HepG2 (cell line): ENCODE results near the gene NDUFS1. TPM values are rescaled to one million over a fixed set of nuclear protein-coding genes. Genes with fewer than 3 reads are reported as not detected.

ENCODE experiments used
- CEBPZ ChIP-seq: IDR thresholded peaks from 2 replicates; pipeline ENCODE4 v1.6.1; 2012; ENCODE audit warnings: low read length, improper control_type of control experiment
- GMEB1 ChIP-seq: sonication (generic); formaldehyde crosslinking; IDR thresholded peaks from 2 replicates; pipeline ENCODE4 v1.5.1; 2020; ENCODE audit warnings: missing genetic modification reagents, mild to moderate bottlenecking, borderline replicate concordance
- HNF1A ChIP-seq, 2 experiments: sonication (generic) in 1 of 2; formaldehyde crosslinking in 1 of 2; IDR thresholded peaks; 2 replicates each; pipeline versions ENCODE4 v1.4.0 to v1.6.1; 2016 to 2020; ENCODE audit warnings: borderline replicate concordance in 1 of 2, low read depth in 1 of 2, mild to moderate bottlenecking in 1 of 2, missing genetic modification reagents in 1 of 2
- HNRNPLL ChIP-seq: fragments of 200-400 bp; formaldehyde crosslinking; IDR thresholded peaks from 2 replicates; pipeline ENCODE4 v1.6.1; 2017; ENCODE audit warnings: mild to moderate bottlenecking, low read depth, low read length; ENCODE audit not compliant: poor library complexity, severe bottlenecking
- ISX ChIP-seq: sonication (generic); formaldehyde crosslinking; conservative IDR thresholded peaks from 2 replicates; pipeline ENCODE4 v1.5.0; 2020; ENCODE audit warnings: missing genetic modification reagents
- ZBTB25 ChIP-seq: IDR thresholded peaks from 2 replicates; pipeline ENCODE4 v1.6.1; 2018; ENCODE audit warnings: missing genetic modification reagents
- ZKSCAN5 ChIP-seq: sonication (generic); formaldehyde crosslinking; IDR thresholded peaks from 2 replicates; pipeline ENCODE4 v1.5.1; 2020; ENCODE audit warnings: mild to moderate bottlenecking, missing genetic modification reagents
- ZNF180 ChIP-seq: sonication (generic); formaldehyde crosslinking; IDR thresholded peaks from 2 replicates; pipeline ENCODE4 v1.4.0; 2020; ENCODE audit warnings: low read depth, missing genetic modification reagents, borderline replicate concordance
- ZNF3 ChIP-seq: IDR thresholded peaks from 2 replicates; pipeline ENCODE4 v1.7.0; 2017; ENCODE audit warnings: inconsistent platforms
- ZNF350 ChIP-seq: sonication (generic); formaldehyde crosslinking; IDR thresholded peaks from 2 replicates; pipeline ENCODE4 v1.4.0; 2020; ENCODE audit warnings: mild to moderate bottlenecking, low read depth, missing genetic modification reagents, borderline replicate concordance
- ZNF672 ChIP-seq: sonication (generic); formaldehyde crosslinking; IDR thresholded peaks from 2 replicates; pipeline ENCODE4 v1.8.1; 2022; ENCODE audit warnings: missing genetic modification reagents
- polyA plus RNA-seq, 8 experiments: library from polyadenylated mRNA; depleted of rRNA in 3 of 8; stranded (reverse) in 7 of 8; unstranded in 1 of 8; fragments of >200 nt; fragmentation: Illumina TruSeq in 4 of 8; extraction: Trizol in 4 of 8; gene quantifications; 2 replicates each; pipeline versions ENCODE4 v1.2.1 to v1.2.3, GENCODE V29; 2011 to 2016; ENCODE audit warnings: low read depth in 4 of 8, missing spikeins in 1 of 8, mixed read lengths in 1 of 8; ENCODE audit not compliant: insufficient read depth in 1 of 8
- total RNA-seq, 5 experiments: library from RNA; depleted of rRNA; stranded (reverse); fragments of >200 nt; fragmentation: Illumina TruSeq; extraction: Trizol; gene quantifications; 2 replicates each; pipeline ENCODE4 v1.2.3, GENCODE V29; 2016; ENCODE audit warnings: low read depth in 1 of 5
- TF ChIP-seq, protein P1 (sequence below): sonication (generic); formaldehyde crosslinking; IDR thresholded peaks from 2 replicates; pipeline ENCODE4 v1.4.0; 2020; ENCODE audit warnings: missing genetic modification reagents

Gene NDUFS1
- total and polyA plus RNA-seq, 2 of the 13 experiments (the other 11 are each of a cell fraction or from before 2014, with no cell fraction given), result 139 to 242 TPM

- TF ChIP-seq HNF1A (IDR thresholded peaks at IDR 0.05; ENCODE audit: low read depth), result no peak
- no peak for TF ChIP-seq HNF1A (CRISPR knock-in tag; IDR thresholded peaks at IDR 0.05; ENCODE audit: borderline replicate concordance)
- no peak for TF ChIP-seq ZNF672
- TF ChIP-seq ZBTB25 (CRISPR knock-in tag), result no peak
- no peak for TF ChIP-seq ZNF3 (CRISPR knock-in tag)
- TF ChIP-seq CEBPZ, result no peak
- TF ChIP-seq ISX (CRISPR knock-in tag), result no peak
- TF ChIP-seq ZNF350 (CRISPR knock-in tag), result no peak
- no peak for TF ChIP-seq ZNF180 (CRISPR knock-in tag)
- no peak for TF ChIP-seq HNRNPLL
- TF ChIP-seq GMEB1 (CRISPR knock-in tag), result no peak
- no peak for TF ChIP-seq ZKSCAN5
- TF ChIP-seq, protein P1, sequence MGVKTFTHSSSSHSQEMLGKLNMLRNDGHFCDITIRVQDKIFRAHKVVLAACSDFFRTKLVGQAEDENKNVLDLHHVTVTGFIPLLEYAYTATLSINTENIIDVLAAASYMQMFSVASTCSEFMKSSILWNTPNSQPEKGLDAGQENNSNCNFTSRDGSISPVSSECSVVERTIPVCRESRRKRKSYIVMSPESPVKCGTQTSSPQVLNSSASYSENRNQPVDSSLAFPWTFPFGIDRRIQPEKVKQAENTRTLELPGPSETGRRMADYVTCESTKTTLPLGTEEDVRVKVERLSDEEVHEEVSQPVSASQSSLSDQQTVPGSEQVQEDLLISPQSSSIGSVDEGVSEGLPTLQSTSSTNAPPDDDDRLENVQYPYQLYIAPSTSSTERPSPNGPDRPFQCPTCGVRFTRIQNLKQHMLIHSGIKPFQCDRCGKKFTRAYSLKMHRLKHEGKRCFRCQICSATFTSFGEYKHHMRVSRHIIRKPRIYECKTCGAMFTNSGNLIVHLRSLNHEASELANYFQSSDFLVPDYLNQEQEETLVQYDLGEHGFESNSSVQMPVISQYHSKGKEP (CRISPR knock-in tag), result no peak
Measured at GRCh38 chr2:206084870-206085741, 74.1 kb downstream of the NDUFS1 start (continued).
